Measurements from ENCODE around the gene IQSEC2. TPM values are rescaled to one million over a fixed set of nuclear protein-coding genes. Genes with fewer than 3 reads are reported as not detected.

Gene IQSEC2
- total and polyA plus RNA-seq, 2 experiments from 2014 or later = 14.3 to 37.0 TPM

- Histone ChIP-seq H3K36me3 (no peaks in the 10 kb centered on the region), H3K4me3 (no peak overlapping the region), H3K4me1 (ENCODE audit: low read depth) (no peaks in the 10 kb centered on the region), H3K9me3 (ENCODE audit: low read depth) (no peaks in the 10 kb centered on the region), H3K27me3 (no peaks in the 10 kb centered on the region), H3K27ac (no peak overlapping the region)
- no peak for TF ChIP-seq CTCF (IDR thresholded peaks at IDR 0.05; ENCODE audit: low read depth, low read length)
- no peak for DNase-seq (ENCODE audit: low read depth in 1 of 2, low spot score in 1 of 2)
Observed at GRCh38 chrX:53300157-53300556, 18.8 kb upstream of the IQSEC2 start.

- H3K27ac ChIP-seq = no peak overlapping the region
- H3K27me3 ChIP-seq = no peaks in the 10 kb centered on the region
- DNase-seq (ENCODE audit: low read depth in 1 of 2, low spot score in 1 of 2) = peak in 1 of 2 donors; percentile 8
- no peak overlapping the region for H3K4me3 ChIP-seq
- no peaks in the 10 kb centered on the region for H3K4me1 ChIP-seq (ENCODE audit: low read depth)
- peak; percentile 5 for TF ChIP-seq CTCF (IDR thresholded peaks at IDR 0.05; ENCODE audit: low read depth, low read length)
- H3K9me3 ChIP-seq (ENCODE audit: low read depth) = no peaks in the 10 kb centered on the region
- H3K36me3 ChIP-seq = no peaks in the 10 kb centered on the region
Observed at GRCh38 chrX:53294024-53294648, 12.8 kb upstream of the IQSEC2 start.

- no peak for DNase-seq (ENCODE audit: low read depth in 1 of 2, low spot score in 1 of 2)
- no peaks in the 10 kb centered on the region for H3K27me3 ChIP-seq
- no peak for TF ChIP-seq CTCF (IDR thresholded peaks at IDR 0.05; ENCODE audit: low read depth, low read length)
Observed at GRCh38 chrX:53291596-53291995, 10.2 kb upstream of the IQSEC2 start.

GRCh38 chrX:53290441-53291041, 9.2 kb upstream of the IQSEC2 start:
- Histone ChIP-seq H3K4me1 (ENCODE audit: low read depth) (no peaks in the 10 kb centered on the region), H3K27me3 (no peaks in the 10 kb centered on the region), H3K36me3 (no peaks in the 10 kb centered on the region), H3K27ac (no peak overlapping the region), H3K4me3 (no peak overlapping the region), H3K9me3 (ENCODE audit: low read depth) (no peaks in the 10 kb centered on the region)
- DNase-seq (ENCODE audit: low read depth in 1 of 2, low spot score in 1 of 2) = no peak
- TF ChIP-seq CTCF (IDR thresholded peaks at IDR 0.05; ENCODE audit: low read depth, low read length) = no peak

More at GRCh38 chrX:53291596-53291995, 10.2 kb upstream of the IQSEC2 start:
- no peaks in the 10 kb centered on the region for H3K36me3 ChIP-seq
- H3K27ac ChIP-seq = no peak overlapping the region
- H3K4me3 ChIP-seq = no peak overlapping the region
- H3K4me1 ChIP-seq (ENCODE audit: low read depth) = no peaks in the 10 kb centered on the region
- no peaks in the 10 kb centered on the region for H3K9me3 ChIP-seq (ENCODE audit: low read depth)

GRCh38 chrX:53288189-53288588, 6.8 kb upstream of the IQSEC2 start:
- H3K36me3 ChIP-seq = no peaks in the 10 kb centered on the region
- TF ChIP-seq CTCF (IDR thresholded peaks at IDR 0.05; ENCODE audit: low read depth, low read length) = no peak
- no peaks in the 10 kb centered on the region for H3K27me3 ChIP-seq
- no peak overlapping the region for H3K27ac ChIP-seq
- peak; percentile 43 to 51 for DNase-seq (ENCODE audit: low read depth in 1 of 2, low spot score in 1 of 2)
- no peaks in the 10 kb centered on the region for H3K4me1 ChIP-seq (ENCODE audit: low read depth)
- no peak overlapping the region for H3K4me3 ChIP-seq
- H3K9me3 ChIP-seq (ENCODE audit: low read depth) = no peaks in the 10 kb centered on the region
